HUES6 (cell line): ENCODE measurements around the gene VSTM4.

Experiments used
- H3K27ac ChIP-seq: 2 replicates; pipeline ENCODE4 v1.7.0; 2013; ENCODE audit warnings: low read depth, mild to moderate bottlenecking, low read length, inconsistent platforms
- H3K27me3 ChIP-seq: 2 replicates; pipeline ENCODE4 v1.6.1; 2013; ENCODE audit warnings: low read length; ENCODE audit not compliant: control insufficient read depth, insufficient read depth
- H3K36me3 ChIP-seq: 2 replicates; pipeline ENCODE4 v1.6.1; 2013; ENCODE audit warnings: low read length; ENCODE audit not compliant: control insufficient read depth, insufficient read depth
- H3K4me1 ChIP-seq: 2 replicates; pipeline ENCODE4 v1.6.1; 2013; ENCODE audit warnings: low read length; ENCODE audit not compliant: control insufficient read depth, insufficient read depth
- H3K4me3 ChIP-seq: 2 replicates; pipeline ENCODE4 v1.5.1; 2013; ENCODE audit warnings: low read depth, low read length
- H3K9ac ChIP-seq: one replicate; pipeline ENCODE4 v1.6.1; 2013; ENCODE audit warnings: mild to moderate bottlenecking, low read length
- H3K9me3 ChIP-seq: 2 replicates; pipeline ENCODE4 v1.6.1; 2013; ENCODE audit warnings: low read depth, low read length; ENCODE audit not compliant: control insufficient read depth, insufficient read depth

Gene VSTM4

DNA sequence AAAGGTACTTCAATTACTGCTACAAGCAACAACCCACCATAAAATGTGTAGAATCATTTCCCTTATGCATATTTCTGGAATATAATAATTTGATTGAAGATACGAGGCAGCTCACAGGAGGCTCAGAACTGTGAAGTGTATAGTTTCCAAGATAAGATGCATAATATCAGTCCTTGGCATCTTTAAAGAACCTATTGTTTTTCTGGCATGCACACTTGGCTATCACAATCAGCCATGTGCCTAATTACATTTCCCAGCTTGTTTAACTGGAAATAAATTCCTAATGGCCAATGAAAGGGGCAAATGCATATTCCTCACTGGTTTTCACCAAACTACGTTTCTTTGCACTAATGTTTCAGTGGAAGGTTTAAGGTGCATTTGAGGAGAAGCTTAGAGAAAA is 92.3 kb downstream of the VSTM4 start:
- Histone ChIP-seq H3K9me3 (no peaks in the 10 kb centered on the region), H3K4me3 (no peak overlapping the region), H3K27me3 (no peaks in the 10 kb centered on the region; the same call in 1 of the 2 replicates), H3K27ac (no peak overlapping the region), H3K9ac (no peak overlapping the region), H3K4me1 (no peaks in the 10 kb centered on the region), H3K36me3 (no peaks in the 10 kb centered on the region)

DNA sequence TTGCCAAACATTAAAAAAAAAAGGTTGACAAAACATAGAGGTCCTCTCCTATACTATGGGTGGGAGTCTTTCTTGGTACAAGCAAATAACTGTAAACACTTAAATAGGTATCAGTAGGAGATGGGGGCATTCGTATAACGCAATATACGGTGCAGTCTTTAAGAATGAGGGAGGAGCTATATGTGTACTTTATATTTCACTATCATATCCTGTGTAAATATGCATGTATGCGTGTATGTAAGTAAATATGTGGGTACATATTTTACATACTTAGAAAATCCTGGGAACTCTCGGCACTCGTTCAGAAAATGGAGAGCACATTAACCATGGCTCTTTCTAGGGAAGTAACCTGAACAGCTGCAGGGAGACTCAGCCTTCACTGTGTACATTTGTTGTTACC is 93.6 kb downstream of the VSTM4 start:
- Histone ChIP-seq H3K9ac (no peak overlapping the region), H3K36me3 (no peaks in the 10 kb centered on the region), H3K4me1 (no peaks in the 10 kb centered on the region), H3K27ac (no peak overlapping the region), H3K4me3 (no peak overlapping the region), H3K27me3 (no peaks in the 10 kb centered on the region), H3K9me3 (no peaks in the 10 kb centered on the region)

DNA sequence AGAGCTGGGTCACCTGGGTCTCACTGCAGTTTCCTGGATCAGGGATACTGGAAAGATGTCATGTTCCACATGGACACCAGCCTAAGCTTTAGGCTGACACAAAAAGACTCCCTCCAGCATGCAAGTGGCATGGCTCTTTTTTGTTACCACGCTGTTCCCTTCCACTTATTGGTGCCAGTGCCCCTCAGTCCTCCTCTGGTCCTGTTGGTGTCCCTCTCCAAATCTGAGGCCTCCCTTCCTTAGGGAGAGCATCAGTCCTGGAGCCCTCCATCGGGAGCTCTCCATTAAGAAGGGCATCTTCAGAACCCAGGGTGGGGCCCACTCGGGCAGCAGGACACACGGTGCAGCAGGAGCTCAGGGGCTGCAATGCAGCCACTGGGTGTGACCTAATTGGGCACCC is 99.6 kb downstream of the VSTM4 start:
- Histone ChIP-seq H3K4me1 (no peaks in the 10 kb centered on the region), H3K36me3 (no peaks in the 10 kb centered on the region), H3K4me3 (no peak overlapping the region), H3K9ac (no peak overlapping the region), H3K27me3 (no peaks in the 10 kb centered on the region), H3K9me3 (no peaks in the 10 kb centered on the region), H3K27ac (no peak overlapping the region)

DNA sequence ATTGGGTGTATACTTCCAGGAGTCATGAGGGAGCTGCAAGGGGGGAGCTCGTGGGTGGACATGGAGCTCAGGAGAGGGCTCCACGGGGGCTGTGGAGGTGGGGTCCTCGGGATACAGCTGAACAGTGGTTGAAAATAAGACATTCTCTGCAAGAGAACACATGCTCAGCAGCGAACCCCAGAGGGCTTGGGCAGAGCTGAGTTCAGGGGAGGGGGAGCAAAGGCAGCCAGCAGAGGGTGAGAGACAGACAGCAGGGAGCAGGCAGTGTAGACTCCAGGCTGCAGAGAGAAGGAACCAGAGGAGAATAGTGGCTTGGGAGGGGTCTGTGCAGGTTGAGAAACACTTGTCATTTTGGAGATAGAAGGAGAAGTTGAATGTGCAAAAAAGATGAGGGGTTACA is 102.7 kb downstream of the VSTM4 start:
- H3K9ac ChIP-seq: no peak overlapping the region
- no peaks in the 10 kb centered on the region for H3K36me3 ChIP-seq
- no peak overlapping the region for H3K27ac ChIP-seq
- H3K27me3 ChIP-seq: no peaks in the 10 kb centered on the region
- H3K4me3 ChIP-seq: no peak overlapping the region
- H3K9me3 ChIP-seq: no peaks in the 10 kb centered on the region
- no peaks in the 10 kb centered on the region for H3K4me1 ChIP-seq

DNA sequence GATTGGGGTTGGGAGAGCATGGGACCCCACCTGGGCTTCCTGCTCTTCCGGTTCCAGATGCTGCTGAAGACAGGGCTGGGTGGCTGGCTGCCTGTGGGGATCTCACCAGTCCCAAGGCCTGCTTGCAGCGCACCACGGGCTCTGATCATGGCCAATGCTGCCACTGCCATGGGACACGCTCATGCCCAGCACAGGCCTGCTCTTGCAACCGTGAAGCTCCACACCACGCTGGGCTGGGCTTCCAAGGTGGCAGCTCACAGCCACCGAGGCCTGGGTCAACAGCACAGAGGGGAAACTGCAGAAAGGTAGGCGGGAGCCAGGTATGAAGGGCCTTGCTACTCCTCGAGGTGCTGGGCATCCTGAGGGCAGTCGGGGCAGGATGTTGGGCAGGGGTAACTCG is 103.6 kb downstream of the VSTM4 start:
- no peaks in the 10 kb centered on the region for H3K27me3 ChIP-seq
- no peaks in the 10 kb centered on the region for H3K36me3 ChIP-seq
- H3K4me1 ChIP-seq: no peaks in the 10 kb centered on the region
- H3K9ac ChIP-seq: no peak overlapping the region
- H3K9me3 ChIP-seq: no peaks in the 10 kb centered on the region
- H3K27ac ChIP-seq: no peak overlapping the region
- no peak overlapping the region for H3K4me3 ChIP-seq

- no peak overlapping the region for H3K27ac ChIP-seq
- no peaks in the 10 kb centered on the region for H3K27me3 ChIP-seq
- no peaks in the 10 kb centered on the region for H3K9me3 ChIP-seq
- H3K36me3 ChIP-seq: no peaks in the 10 kb centered on the region
- H3K4me1 ChIP-seq: no peaks in the 10 kb centered on the region
- H3K9ac ChIP-seq: no peak overlapping the region
- no peak overlapping the region for H3K4me3 ChIP-seq
Measured at GRCh38 chr10:49010865-49011264, 104.5 kb downstream of the VSTM4 start.

DNA sequence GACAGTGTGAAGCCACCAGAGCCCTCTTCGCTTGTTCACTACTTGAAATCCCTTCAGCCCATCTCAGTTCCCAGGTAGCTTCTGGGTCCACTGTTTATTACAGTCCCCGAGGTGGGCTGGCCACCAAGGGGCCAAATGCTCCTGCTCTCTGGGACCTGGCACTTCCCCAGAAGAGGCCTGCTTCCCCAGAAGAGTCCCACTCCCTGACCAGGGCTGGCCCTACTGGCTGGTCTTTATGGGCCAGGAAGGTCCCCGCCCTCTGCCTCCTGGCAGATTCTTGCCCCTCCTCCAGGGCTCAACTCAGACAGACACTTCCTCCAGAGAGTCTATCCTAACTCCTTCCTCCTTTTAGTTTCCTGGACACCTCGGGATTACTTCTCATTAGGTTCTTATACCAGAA is 105.0 kb downstream of the VSTM4 start:
- H3K4me3 ChIP-seq: no peak overlapping the region
- no peaks in the 10 kb centered on the region for H3K36me3 ChIP-seq
- H3K4me1 ChIP-seq: no peaks in the 10 kb centered on the region
- H3K9ac ChIP-seq: no peak overlapping the region
- no peak overlapping the region for H3K27ac ChIP-seq
- no peaks in the 10 kb centered on the region for H3K9me3 ChIP-seq
- H3K27me3 ChIP-seq: no peaks in the 10 kb centered on the region

DNA sequence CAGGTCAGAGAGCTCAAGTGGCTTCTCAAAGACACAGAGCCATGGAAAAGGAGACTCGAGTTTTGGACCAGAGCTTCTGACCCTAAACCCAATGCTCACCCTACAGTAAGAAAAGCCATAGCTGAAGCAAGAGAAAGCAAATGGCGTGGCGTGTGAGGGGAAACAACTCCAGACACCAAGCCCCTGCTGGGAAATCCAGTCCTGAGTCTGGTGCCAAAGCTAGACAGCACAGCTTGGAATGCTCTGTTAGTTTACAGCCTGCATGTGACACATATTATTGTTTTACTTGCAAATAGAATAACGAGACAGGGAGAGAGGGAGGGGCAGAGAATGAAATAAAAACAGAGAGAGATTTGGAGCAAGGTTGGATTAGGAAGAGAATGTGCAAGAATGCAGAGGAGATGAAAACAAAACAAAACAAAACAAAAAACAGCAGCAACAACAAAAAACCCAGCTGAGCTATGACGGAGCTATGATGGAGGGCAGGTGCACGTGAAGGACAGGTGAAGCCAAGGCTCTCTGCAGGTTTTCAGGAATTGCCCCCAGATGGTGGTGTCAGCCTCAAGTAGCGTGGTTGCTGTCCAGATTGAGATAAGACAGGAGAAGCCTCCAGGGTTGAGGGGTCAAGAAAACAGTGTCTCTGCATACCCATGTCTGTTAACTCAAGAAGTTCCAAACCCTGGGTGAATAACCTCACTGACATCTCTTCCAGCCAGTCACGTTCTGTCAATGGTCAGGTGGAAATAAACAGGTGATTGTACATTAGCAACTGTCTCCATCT is 105.9 kb downstream of the VSTM4 start:
- Histone ChIP-seq H3K9me3 (no peaks in the 10 kb centered on the region), H3K9ac (no peak overlapping the region), H3K36me3 (no peaks in the 10 kb centered on the region), H3K27me3 (no peaks in the 10 kb centered on the region), H3K4me3 (no peak overlapping the region), H3K27ac (no peak overlapping the region), H3K4me1 (no peaks in the 10 kb centered on the region)

DNA sequence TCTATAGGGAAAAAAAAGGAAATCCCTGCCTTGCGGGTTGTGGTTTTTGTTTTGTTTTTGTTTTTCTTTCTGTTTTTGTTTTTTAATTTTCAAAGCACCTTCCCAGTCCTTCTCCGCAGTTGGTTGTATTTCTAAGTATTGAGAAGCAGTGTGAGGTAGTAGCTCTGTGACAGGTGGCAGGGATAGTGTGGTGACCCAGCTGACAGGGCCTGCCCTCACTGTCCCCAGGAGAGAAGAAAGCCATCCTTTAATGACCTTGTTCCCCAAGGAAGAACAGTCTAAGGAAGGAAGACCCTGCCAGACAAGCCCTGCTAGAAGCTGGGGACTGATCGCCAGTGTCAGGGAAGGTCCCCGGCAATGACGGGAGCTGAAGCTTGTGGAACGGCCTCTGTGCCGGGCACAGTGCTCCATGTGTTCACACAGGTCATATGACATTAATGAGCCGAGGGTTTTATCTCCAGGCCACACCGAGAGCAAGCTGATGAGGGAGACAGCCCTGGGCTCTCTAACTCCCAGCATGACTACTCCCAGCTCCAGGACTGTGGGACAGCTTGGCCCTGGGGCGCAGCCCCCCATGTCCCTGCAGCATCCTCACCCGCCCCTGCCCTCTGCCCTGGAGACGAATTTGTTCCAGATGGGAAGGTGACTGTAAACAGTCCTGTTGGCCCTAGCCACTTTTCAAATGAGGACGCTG is 106.7 kb downstream of the VSTM4 start:
- Histone ChIP-seq H3K9me3 (no peaks in the 10 kb centered on the region), H3K27me3 (no peaks in the 10 kb centered on the region), H3K4me3 (no peak overlapping the region), H3K9ac (no peak overlapping the region), H3K4me1 (no peaks in the 10 kb centered on the region), H3K36me3 (no peaks in the 10 kb centered on the region), H3K27ac (no peak overlapping the region)

DNA sequence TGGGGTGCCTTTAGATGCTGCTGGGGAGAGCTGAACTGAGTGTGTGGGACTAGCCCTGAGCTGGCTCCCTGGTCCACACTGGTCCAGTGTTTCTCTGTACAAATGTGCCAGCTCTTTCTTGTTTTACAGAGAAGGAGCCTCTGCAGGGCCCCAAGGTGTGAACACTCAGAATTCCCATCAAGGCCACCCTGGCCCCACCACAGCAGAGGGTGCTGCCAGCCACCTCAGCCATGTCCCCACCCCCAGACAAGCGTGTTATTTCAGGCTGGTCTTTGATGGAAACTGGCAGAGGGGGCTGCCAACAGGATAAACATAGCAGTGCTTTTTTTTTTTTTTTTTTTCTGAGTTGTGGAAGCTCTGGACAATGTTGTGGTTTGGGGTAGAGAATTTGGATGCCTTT is 107.2 kb downstream of the VSTM4 start:
- no peak overlapping the region for H3K9ac ChIP-seq
- no peaks in the 10 kb centered on the region for H3K4me1 ChIP-seq
- no peaks in the 10 kb centered on the region for H3K9me3 ChIP-seq
- no peaks in the 10 kb centered on the region for H3K36me3 ChIP-seq
- no peak overlapping the region for H3K4me3 ChIP-seq
- no peak overlapping the region for H3K27ac ChIP-seq
- H3K27me3 ChIP-seq: no peaks in the 10 kb centered on the region

- Histone ChIP-seq H3K27ac (no peak overlapping the region), H3K36me3 (no peaks in the 10 kb centered on the region), H3K4me3 (no peak overlapping the region)
Measured at GRCh38 chr10:49007129-49007528, 108.2 kb downstream of the VSTM4 start.

More at GRCh38 chr10:49007129-49007528, 108.2 kb downstream of the VSTM4 start:
- Histone ChIP-seq H3K27me3 (no peaks in the 10 kb centered on the region), H3K9ac (no peak overlapping the region), H3K4me1 (no peaks in the 10 kb centered on the region), H3K9me3 (no peaks in the 10 kb centered on the region)
